ENCODE results near the gene ZNF30.
"Not testable (repeated sequence)": the region's sequence is repeated elsewhere in the genome, so short reads cannot be mapped to it uniquely, and the experiment has no call there.

- TF ChIP-seq CTCF (tag by site-specific recombination; IDR thresholded peaks at IDR 0.05); ZEB2 (tag by site-specific recombination; IDR thresholded peaks at IDR 0.05); HOXA7 (CRISPR knock-in tag; IDR thresholded peaks at IDR 0.05; ENCODE audit: borderline replicate concordance); ZNF423 (tag by site-specific recombination; IDR thresholded peaks at IDR 0.05); KLF16 (tag by site-specific recombination; IDR thresholded peaks at IDR 0.05); ZNF416 (tag by site-specific recombination; IDR thresholded peaks at IDR 0.05); BCL11B (tag by site-specific recombination; IDR thresholded peaks at IDR 0.05; ENCODE audit: low read depth): not testable (repeated sequence)
- TF ChIP-seq, protein P1, sequence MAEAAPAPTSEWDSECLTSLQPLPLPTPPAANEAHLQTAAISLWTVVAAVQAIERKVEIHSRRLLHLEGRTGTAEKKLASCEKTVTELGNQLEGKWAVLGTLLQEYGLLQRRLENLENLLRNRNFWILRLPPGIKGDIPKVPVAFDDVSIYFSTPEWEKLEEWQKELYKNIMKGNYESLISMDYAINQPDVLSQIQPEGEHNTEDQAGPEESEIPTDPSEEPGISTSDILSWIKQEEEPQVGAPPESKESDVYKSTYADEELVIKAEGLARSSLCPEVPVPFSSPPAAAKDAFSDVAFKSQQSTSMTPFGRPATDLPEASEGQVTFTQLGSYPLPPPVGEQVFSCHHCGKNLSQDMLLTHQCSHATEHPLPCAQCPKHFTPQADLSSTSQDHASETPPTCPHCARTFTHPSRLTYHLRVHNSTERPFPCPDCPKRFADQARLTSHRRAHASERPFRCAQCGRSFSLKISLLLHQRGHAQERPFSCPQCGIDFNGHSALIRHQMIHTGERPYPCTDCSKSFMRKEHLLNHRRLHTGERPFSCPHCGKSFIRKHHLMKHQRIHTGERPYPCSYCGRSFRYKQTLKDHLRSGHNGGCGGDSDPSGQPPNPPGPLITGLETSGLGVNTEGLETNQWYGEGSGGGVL (tag by site-specific recombination; IDR thresholded peaks at IDR 0.05) = not testable (repeated sequence)
- TF ChIP-seq, protein P2, sequence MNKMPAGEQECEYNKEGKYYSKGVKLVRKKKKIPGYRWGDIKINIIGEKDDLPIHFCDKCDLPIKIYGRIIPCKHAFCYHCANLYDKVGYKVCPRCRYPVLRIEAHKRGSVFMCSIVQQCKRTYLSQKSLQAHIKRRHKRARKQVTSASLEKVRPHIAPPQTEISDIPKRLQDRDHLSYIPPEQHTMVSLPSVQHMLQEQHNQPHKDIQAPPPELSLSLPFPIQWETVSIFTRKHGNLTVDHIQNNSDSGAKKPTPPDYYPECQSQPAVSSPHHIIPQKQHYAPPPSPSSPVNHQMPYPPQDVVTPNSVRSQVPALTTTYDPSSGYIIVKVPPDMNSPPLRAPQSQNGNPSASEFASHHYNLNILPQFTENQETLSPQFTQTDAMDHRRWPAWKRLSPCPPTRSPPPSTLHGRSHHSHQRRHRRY (tag by site-specific recombination; IDR thresholded peaks at IDR 0.05) = not testable (repeated sequence)
Observed at GRCh38 chr19:34965505-34965904, 38.8 kb downstream of the ZNF30 start.
